GM19328 (cell line): ENCODE measurements around the gene COL16A1.
"Not testable (repeated sequence)": the region's sequence is repeated elsewhere in the genome, so short reads cannot be mapped to it uniquely, and the experiment has no call there.

Source experiments
- ATAC-seq: cut with Tn5 transposase; IDR thresholded peaks from one replicate; pipeline ENCODE4 v1.9.1; 2021; ENCODE audit warnings: mild to moderate bottlenecking, moderate library complexity; ENCODE audit not compliant: unreplicated experiment

The COL16A1 gene

GRCh38 chr1:31707711-31708110 lies 3.9 kb upstream of the COL16A1 start:
- ATAC-seq = no peak

GRCh38 chr1:31707059-31707600 lies 3.3 kb upstream of the COL16A1 start:
- not testable (repeated sequence) for ATAC-seq

GRCh38 chr1:31706384-31707058 lies 2.7 kb upstream of the COL16A1 start:
- no peak for ATAC-seq

- ATAC-seq = no peak
Observed at GRCh38 chr1:31705080-31705866, 1.5 kb upstream of the COL16A1 start.

GRCh38 chr1:31704271-31705079 lies 658 bp upstream of the COL16A1 start:
- ATAC-seq = no peak

GRCh38 chr1:31702836-31703404 lies 897 bp downstream of the COL16A1 start:
- no peak for ATAC-seq

- ATAC-seq = no peak
Observed at GRCh38 chr1:31701091-31701736, 2.6 kb downstream of the COL16A1 start.

- no peak for ATAC-seq
Observed at GRCh38 chr1:31700468-31701090, 3.2 kb downstream of the COL16A1 start.

- ATAC-seq = no peak
Observed at GRCh38 chr1:31699341-31699891, 4.4 kb downstream of the COL16A1 start.

- no peak for ATAC-seq
Observed at GRCh38 chr1:31697369-31697984, 6.3 kb downstream of the COL16A1 start.

GRCh38 chr1:31696242-31696641 lies 7.6 kb downstream of the COL16A1 start:
- ATAC-seq = no peak

- no peak for ATAC-seq
Observed at GRCh38 chr1:31695327-31695726, 8.5 kb downstream of the COL16A1 start.

- no peak for ATAC-seq
Observed at GRCh38 chr1:31694964-31695313, 8.9 kb downstream of the COL16A1 start.

- ATAC-seq = no peak
Observed at GRCh38 chr1:31694069-31694963, 9.5 kb downstream of the COL16A1 start.

- ATAC-seq = no peak
Observed at GRCh38 chr1:31693231-31693630, 10.6 kb downstream of the COL16A1 start.

GRCh38 chr1:31691951-31692350 lies 11.9 kb downstream of the COL16A1 start:
- no peak for ATAC-seq

- no peak for ATAC-seq
Observed at GRCh38 chr1:31691446-31691845, 12.4 kb downstream of the COL16A1 start.

- no peak for ATAC-seq
Observed at GRCh38 chr1:31690921-31691320, 12.9 kb downstream of the COL16A1 start.
